Progenitor cell of endocrine pancreas (in vitro differentiated cells): ENCODE data around the gene ARHGAP26. TPM values are rescaled to one million over a fixed set of nuclear protein-coding genes. Genes with fewer than 3 reads are reported as not detected.

ENCODE experiments used
- DNase-seq: peaks from one replicate; pipeline ENCODE4 v3.0.0; 2021; ENCODE audit warnings: low spot score; ENCODE audit not compliant: unreplicated experiment
- H3K27ac Mint-ChIP-seq: 2 replicates; pipeline ENCODE4 v1.8.0; 2021; ENCODE audit warnings: mild to moderate bottlenecking, moderate library complexity, mixed read lengths
- H3K27me3 Mint-ChIP-seq: 2 replicates; pipeline ENCODE4 v1.8.0; 2021; ENCODE audit warnings: mixed read lengths
- H3K36me3 Mint-ChIP-seq: 2 replicates; pipeline ENCODE4 v1.8.0; 2022; ENCODE audit warnings: mixed read lengths; ENCODE audit not compliant: insufficient read depth
- H3K4me1 Mint-ChIP-seq: 2 replicates; pipeline ENCODE4 v1.8.0; 2021; ENCODE audit warnings: low read depth, mixed read lengths
- H3K4me3 Mint-ChIP-seq: 2 replicates; pipeline ENCODE4 v1.8.0; 2021; ENCODE audit warnings: low read depth, mild to moderate bottlenecking, moderate library complexity, mixed read lengths
- H3K9me3 Mint-ChIP-seq: 2 replicates; pipeline ENCODE4 v1.8.0; 2021; ENCODE audit warnings: low read depth, mixed read lengths
- CTCF ChIP-seq: fragments of 200-600 bp; sonication (generic); IDR thresholded peaks from one replicate; pipeline ENCODE4 v1.5.0; 2021; ENCODE audit warnings: antibody characterized with exemption, mild to moderate bottlenecking; ENCODE audit not compliant: unreplicated experiment
- total RNA-seq: library from RNA; stranded (reverse); gene quantifications from 2 replicates; pipeline ENCODE4 v1.2.1, GENCODE V29; 2021

The ARHGAP26 gene
- total RNA-seq, 1 donor from 2014 or later, result 21.3 TPM

GRCh38 chr5:142782976-142783530 is 12.9 kb downstream of the ARHGAP26 start:
- no peak for DNase-seq
- Mint-ChIP-seq H3K27me3 (no peaks in the 10 kb centered on the region), H3K4me1 (peaks cover 17% of the 10 kb centered on the region), H3K9me3 (no peaks in the 10 kb centered on the region), H3K36me3 (no peaks in the 10 kb centered on the region), H3K4me3 (no peak overlapping the region), H3K27ac (no peak overlapping the region)
- no peak for TF ChIP-seq CTCF

- Mint-ChIP-seq H3K27me3 (no peaks in the 10 kb centered on the region), H3K36me3 (no peaks in the 10 kb centered on the region), H3K4me3 (no peak overlapping the region), H3K9me3 (no peaks in the 10 kb centered on the region), H3K27ac (no peak overlapping the region), H3K4me1 (peaks cover 15% of the 10 kb centered on the region)
- DNase-seq, result no peak
- no peak for TF ChIP-seq CTCF
These were observed 13.6 kb downstream of the ARHGAP26 start for GRCh38 chr5:142783601-142784341.

- Mint-ChIP-seq H3K27ac (no peak overlapping the region), H3K4me1 (peaks cover 8% of the 10 kb centered on the region), H3K36me3 (no peaks in the 10 kb centered on the region), H3K9me3 (no peaks in the 10 kb centered on the region), H3K4me3 (no peak overlapping the region), H3K27me3 (no peaks in the 10 kb centered on the region)
- DNase-seq, result no peak
- TF ChIP-seq CTCF, result no peak
These were observed 14.3 kb downstream of the ARHGAP26 start for GRCh38 chr5:142784401-142784955.

- H3K27ac Mint-ChIP-seq, result no peak overlapping the region
- no peaks in the 10 kb centered on the region for H3K9me3 Mint-ChIP-seq
- H3K36me3 Mint-ChIP-seq, result no peaks in the 10 kb centered on the region
- no peak for DNase-seq
- no peak overlapping the region for H3K4me3 Mint-ChIP-seq
- no peaks in the 10 kb centered on the region for H3K27me3 Mint-ChIP-seq
- no peak for TF ChIP-seq CTCF
- H3K4me1 Mint-ChIP-seq, result peaks cover 6% of the 10 kb centered on the region
These were observed 15.0 kb downstream of the ARHGAP26 start for GRCh38 chr5:142785206-142785605.

- no peak for TF ChIP-seq CTCF
- H3K27ac Mint-ChIP-seq, result no peak overlapping the region
These were observed 19.0 kb downstream of the ARHGAP26 start for GRCh38 chr5:142789206-142789605.

More at GRCh38 chr5:142789206-142789605, 19.0 kb downstream of the ARHGAP26 start:
- no peaks in the 10 kb centered on the region for H3K9me3 Mint-ChIP-seq
- no peak for DNase-seq
- no peaks in the 10 kb centered on the region for H3K4me1 Mint-ChIP-seq
- H3K4me3 Mint-ChIP-seq, result no peak overlapping the region
- H3K36me3 Mint-ChIP-seq, result no peaks in the 10 kb centered on the region
- H3K27me3 Mint-ChIP-seq, result no peaks in the 10 kb centered on the region
